ENCODE data around the gene ADORA1. TPM values are rescaled to one million over a fixed set of nuclear protein-coding genes. Genes with fewer than 3 reads are reported as not detected.

The ADORA1 gene
- polyA plus RNA-seq, 1 of the 3 experiments (the other 2 are of a cell fraction) = 4.8 TPM

DNA sequence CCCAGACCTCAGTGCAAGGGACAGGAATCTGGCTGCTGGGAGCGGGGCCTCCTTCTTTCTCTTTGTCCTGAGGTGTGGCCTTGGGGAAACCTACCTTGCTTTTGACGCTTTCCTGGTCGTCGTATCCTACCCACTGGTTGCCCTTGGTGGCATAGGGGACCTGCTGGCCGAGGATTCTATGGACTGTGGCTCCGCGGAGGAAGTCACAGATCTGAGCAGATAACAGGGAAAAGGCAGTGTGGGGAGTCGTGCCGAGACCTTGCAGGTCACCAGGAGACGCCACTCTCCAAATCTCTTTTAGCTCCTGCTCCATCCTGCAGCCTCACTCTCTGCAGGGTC is 52.1 kb downstream of the ADORA1 start (continued):
- no peak for TF ChIP-seq GABPA (IDR thresholded peaks at IDR 0.05; ENCODE audit: low read depth)
- no peak for TF ChIP-seq NRF1 (IDR thresholded peaks at IDR 0.05; ENCODE audit: low read depth, low read length)
- TF ChIP-seq TCF12 (IDR thresholded peaks at IDR 0.05) = no peak
- TF ChIP-seq FOXJ3 (CRISPR knock-in tag; IDR thresholded peaks at IDR 0.05) = no peak
- no peak for TF ChIP-seq RAD21 (IDR thresholded peaks at IDR 0.05; ENCODE audit: low read length)
- no peak for TF ChIP-seq MEF2A (IDR thresholded peaks at IDR 0.05; ENCODE audit: borderline replicate concordance, low read depth)
- TF ChIP-seq PBX3 (IDR thresholded peaks at IDR 0.05) = no peak
- TF ChIP-seq JUND (IDR thresholded peaks at IDR 0.05) = no peak

DNA sequence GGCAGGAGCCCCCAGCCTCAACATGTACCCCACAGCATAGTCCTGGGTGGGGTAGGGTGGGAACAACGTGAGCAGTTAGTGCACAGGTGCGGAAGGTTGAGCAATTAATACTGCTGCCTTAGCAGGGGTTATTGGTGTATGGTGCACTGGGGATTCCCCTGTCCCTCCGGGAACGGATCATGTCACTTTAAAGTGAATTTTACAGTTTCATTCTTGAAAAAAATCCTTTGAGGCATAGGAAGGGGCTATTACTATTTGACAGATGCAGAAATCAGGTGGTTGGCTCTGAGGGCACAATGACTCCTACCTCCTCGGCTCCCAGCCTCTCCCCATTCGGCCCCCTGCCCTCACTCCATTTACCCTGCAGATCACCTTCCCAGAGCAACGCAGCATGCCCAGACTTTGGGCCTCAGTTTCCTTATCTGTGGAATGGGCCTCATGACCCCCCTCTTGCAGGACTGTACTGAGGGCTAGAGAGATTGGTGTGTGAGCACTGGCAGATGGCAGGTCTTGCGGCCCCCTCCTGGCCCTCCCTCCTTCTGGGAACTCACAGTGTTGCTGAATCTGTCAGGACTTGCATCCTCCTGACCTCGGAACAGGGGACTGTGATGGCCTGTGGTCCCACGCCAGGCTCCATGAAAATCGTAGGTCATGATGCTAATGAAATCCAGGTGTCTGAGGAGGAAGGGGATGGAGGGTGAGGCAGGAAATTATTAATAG is 53.2 kb downstream of the ADORA1 start:
- no peaks in the 10 kb centered on the region for H4K20me1 ChIP-seq (ENCODE audit: insufficient read depth)
- no peak overlapping the region for H3K9ac ChIP-seq
- H3K79me2 ChIP-seq (ENCODE audit: insufficient read depth) = no peaks in the 10 kb centered on the region
- H3K27me3 ChIP-seq (ENCODE audit: insufficient read depth) = no peaks in the 10 kb centered on the region
- peaks cover 17 to 37% of the 10 kb centered on the region in 2 experiments; a peak in 2 of 4 replicates for H3K4me1 ChIP-seq (ENCODE audit: control insufficient read depth in 1 of 2, insufficient read depth in 2 of 2, low read depth in 1 of 2, low read length in 1 of 2)
- H3F3A ChIP-seq (replicated peaks; ENCODE audit: insufficient read depth) = no peaks in the 10 kb centered on the region
- no peaks in the 10 kb centered on the region for H3K9me3 ChIP-seq
- TF ChIP-seq MEF2A (IDR thresholded peaks at IDR 0.05; ENCODE audit: borderline replicate concordance, low read depth) = no peak
- no peak for TF ChIP-seq FOXJ3 (CRISPR knock-in tag; IDR thresholded peaks at IDR 0.05)
- no peak for TF ChIP-seq ELF1 (IDR thresholded peaks at IDR 0.05)
- TF ChIP-seq, protein P1, sequence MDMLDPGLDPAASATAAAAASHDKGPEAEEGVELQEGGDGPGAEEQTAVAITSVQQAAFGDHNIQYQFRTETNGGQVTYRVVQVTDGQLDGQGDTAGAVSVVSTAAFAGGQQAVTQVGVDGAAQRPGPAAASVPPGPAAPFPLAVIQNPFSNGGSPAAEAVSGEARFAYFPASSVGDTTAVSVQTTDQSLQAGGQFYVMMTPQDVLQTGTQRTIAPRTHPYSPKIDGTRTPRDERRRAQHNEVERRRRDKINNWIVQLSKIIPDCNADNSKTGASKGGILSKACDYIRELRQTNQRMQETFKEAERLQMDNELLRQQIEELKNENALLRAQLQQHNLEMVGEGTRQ (IDR thresholded peaks at IDR 0.05; ENCODE audit: borderline replicate concordance, low read depth, low read length) = no peak
- TF ChIP-seq, protein P2, sequence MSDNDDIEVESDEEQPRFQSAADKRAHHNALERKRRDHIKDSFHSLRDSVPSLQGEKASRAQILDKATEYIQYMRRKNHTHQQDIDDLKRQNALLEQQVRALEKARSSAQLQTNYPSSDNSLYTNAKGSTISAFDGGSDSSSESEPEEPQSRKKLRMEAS (IDR thresholded peaks at IDR 0.05; ENCODE audit: low read depth) = no peak
- TF ChIP-seq ZBTB33 (IDR thresholded peaks at IDR 0.05; ENCODE audit: borderline replicate concordance, low read depth) = no peak
- no peak for TF ChIP-seq RXRA (IDR thresholded peaks at IDR 0.05; ENCODE audit: borderline replicate concordance, low read depth)
- TF ChIP-seq NFIC (IDR thresholded peaks at IDR 0.05; ENCODE audit: borderline replicate concordance) = no peak
- TF ChIP-seq EZH2phosphoT487 (IDR thresholded peaks at IDR 0.05; ENCODE audit: borderline replicate concordance, low read depth) = no peak
- TF ChIP-seq YY1 (IDR thresholded peaks at IDR 0.05; ENCODE audit: low read depth) = no peak
- no peak for TF ChIP-seq GABPA (IDR thresholded peaks at IDR 0.05; ENCODE audit: low read depth)
- TF ChIP-seq REST (IDR thresholded peaks at IDR 0.05; ENCODE audit: low read depth, low read length) = no peak
- no peak for TF ChIP-seq USF1 (IDR thresholded peaks at IDR 0.05; ENCODE audit: borderline replicate concordance, low read depth)
- no peak for TF ChIP-seq TCF12 (IDR thresholded peaks at IDR 0.05)
- TF ChIP-seq FOSL2 (IDR thresholded peaks at IDR 0.05; ENCODE audit: borderline replicate concordance, low read depth) = no peak
- TF ChIP-seq SIN3A (IDR thresholded peaks at IDR 0.05; ENCODE audit: borderline replicate concordance, low read depth, low read length) = no peak
- no peak for TF ChIP-seq EP300 (IDR thresholded peaks at IDR 0.05; ENCODE audit: borderline replicate concordance in 1 of 2, low read depth in 1 of 2, low read length in 1 of 2)
- TF ChIP-seq RFX5 (IDR thresholded peaks at IDR 0.05; ENCODE audit: low read length) = no peak
- no peak for TF ChIP-seq SMC3 (IDR thresholded peaks at IDR 0.05; ENCODE audit: low read depth, low read length)
- no peaks in the 10 kb centered on the region for H3K9me2 ChIP-seq
- 80% methylated on average over 11 of the region's 11 CpGs for WGBS (ENCODE audit: low lambda C conversion rate)
- ChIA-PET POLR2A (no interaction called here), CTCF (interaction anchor here (1.0 to 3.6 kb wide), 6 partner anchors 9 to 141 kb away, joined by 3 to 11 read pairs (median 9); no protein-coding TSS in a partner anchor)
- peak; percentile 49 for DNase-seq
- no peaks in the 10 kb centered on the region for H3K36me3 ChIP-seq (replicated peaks in 1 of 2; ENCODE audit: control insufficient read depth in 1 of 2, insufficient read depth in 2 of 2, low read length in 1 of 2)
- no peak overlapping the region for H3K27ac ChIP-seq (ENCODE audit: low read depth in 2 of 2, low read length in 1 of 2)
- no peak overlapping the region for H3K4me2 ChIP-seq
- no peak overlapping the region for H2AFZ ChIP-seq (ENCODE audit: low read depth)
- H3K4me3 ChIP-seq (ENCODE audit: low read depth in 2 of 2, low read length in 1 of 2) = no peak overlapping the region

Data from SK-N-SH (cell line).